A673 (cell line): ENCODE measurements around the gene KLF16.

Experiments
- EZH2 ChIP-seq: fragments of 200-600 bp; sonication (generic); IDR thresholded peaks from 2 replicates; pipeline ENCODE4 v1.6.1; 2017; ENCODE audit warnings: borderline replicate concordance, low read depth, mild to moderate bottlenecking, mixed read lengths, antibody characterized with exemption, low read length; ENCODE audit not compliant: poor library complexity, severe bottlenecking
- TF ChIP-seq, protein P1 (sequence below): fragments of 300-800, 200-600 bp; sonication (generic); conservative IDR thresholded peaks from 2 replicates; pipeline ENCODE4 v1.5.1; 2017; ENCODE audit warnings: low read depth, mild to moderate bottlenecking, antibody characterized with exemption, low read length, moderate library complexity, mixed read lengths

DNA sequence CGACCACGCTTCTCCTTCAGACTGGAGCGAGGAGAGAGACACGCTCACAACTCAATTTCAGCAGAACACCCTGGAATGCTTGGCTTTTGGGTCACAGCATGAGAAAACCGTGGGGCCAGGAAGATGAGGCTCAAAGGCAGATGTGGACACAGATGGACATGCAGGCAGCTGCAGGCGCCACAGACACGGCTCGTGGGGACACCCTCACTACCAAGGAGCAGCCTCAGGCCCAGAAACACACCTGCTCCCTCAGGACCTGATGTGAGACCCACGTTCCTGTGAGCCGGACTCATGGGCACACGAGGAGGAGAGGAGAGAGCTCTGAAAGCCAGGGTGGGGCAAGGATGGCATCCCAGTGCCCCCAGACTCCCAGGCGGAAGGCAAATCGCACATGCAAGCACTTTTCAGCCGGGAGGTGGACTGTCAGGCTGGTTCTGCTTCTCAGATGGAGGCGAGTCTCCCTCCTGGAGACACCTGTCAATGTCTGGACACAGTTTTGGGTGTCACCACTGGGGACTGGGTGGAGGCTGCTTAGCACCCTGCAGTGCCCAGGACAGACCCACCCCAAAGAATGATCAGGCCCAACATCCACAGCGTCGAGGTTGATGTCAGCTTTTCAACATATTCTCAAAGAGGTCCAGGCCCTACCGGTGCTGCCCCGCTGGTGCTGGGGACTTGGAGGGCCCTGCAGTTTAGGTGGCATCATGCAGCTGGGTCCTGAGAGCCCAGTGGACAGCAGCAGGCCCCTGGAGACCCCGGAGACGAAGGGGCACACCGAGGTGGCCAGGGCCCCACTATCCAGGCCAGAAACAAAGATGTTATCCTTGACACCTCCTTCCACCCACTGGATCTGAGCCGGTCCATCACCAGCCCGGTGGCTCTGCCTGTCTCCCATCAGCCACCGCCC is 19.7 kb upstream of the KLF16 start:
- TF ChIP-seq, protein P1, sequence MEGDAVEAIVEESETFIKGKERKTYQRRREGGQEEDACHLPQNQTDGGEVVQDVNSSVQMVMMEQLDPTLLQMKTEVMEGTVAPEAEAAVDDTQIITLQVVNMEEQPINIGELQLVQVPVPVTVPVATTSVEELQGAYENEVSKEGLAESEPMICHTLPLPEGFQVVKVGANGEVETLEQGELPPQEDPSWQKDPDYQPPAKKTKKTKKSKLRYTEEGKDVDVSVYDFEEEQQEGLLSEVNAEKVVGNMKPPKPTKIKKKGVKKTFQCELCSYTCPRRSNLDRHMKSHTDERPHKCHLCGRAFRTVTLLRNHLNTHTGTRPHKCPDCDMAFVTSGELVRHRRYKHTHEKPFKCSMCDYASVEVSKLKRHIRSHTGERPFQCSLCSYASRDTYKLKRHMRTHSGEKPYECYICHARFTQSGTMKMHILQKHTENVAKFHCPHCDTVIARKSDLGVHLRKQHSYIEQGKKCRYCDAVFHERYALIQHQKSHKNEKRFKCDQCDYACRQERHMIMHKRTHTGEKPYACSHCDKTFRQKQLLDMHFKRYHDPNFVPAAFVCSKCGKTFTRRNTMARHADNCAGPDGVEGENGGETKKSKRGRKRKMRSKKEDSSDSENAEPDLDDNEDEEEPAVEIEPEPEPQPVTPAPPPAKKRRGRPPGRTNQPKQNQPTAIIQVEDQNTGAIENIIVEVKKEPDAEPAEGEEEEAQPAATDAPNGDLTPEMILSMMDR, result no peak
- TF ChIP-seq EZH2, result no peak
